IPS-NIHi7 (cell line): Measurements from ENCODE around the gene GAB4.
"Not testable (repeated sequence)": the region's sequence is repeated elsewhere in the genome, so short reads cannot be mapped to it uniquely, and the experiment has no call there.

Source experiments
- DNase-seq: peaks from one replicate; pipeline ENCODE4 v3.0.0; 2012; ENCODE audit warnings: mixed read lengths; ENCODE audit errors: extremely low spot score

GAB4 gene, protein sequence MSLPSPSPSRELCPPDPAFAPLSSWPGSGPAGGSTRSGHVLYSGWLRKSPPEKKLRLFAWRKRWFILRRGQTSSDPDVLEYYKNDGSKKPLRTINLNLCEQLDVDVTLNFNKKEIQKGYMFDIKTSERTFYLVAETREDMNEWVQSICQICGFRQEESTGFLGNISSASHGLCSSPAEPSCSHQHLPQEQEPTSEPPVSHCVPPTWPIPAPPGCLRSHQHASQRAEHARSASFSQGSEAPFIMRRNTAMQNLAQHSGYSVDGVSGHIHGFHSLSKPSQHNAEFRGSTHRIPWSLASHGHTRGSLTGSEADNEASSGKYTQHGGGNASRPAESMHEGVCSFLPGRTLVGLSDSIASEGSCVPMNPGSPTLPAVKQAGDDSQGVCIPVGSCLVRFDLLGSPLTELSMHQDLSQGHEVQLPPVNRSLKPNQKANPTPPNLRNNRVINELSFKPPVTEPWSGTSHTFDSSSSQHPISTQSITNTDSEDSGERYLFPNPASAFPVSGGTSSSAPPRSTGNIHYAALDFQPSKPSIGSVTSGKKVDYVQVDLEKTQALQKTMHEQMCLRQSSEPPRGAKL

GRCh38 chr22:17007852-17008731 is at the start of gene GAB4:
Gene GAB4, minus strand, starts transcription at chr22:17008222. Its CDS starts 108 bp downstream, at chr22:17008114.
- DNase-seq, result no peak

DNA sequence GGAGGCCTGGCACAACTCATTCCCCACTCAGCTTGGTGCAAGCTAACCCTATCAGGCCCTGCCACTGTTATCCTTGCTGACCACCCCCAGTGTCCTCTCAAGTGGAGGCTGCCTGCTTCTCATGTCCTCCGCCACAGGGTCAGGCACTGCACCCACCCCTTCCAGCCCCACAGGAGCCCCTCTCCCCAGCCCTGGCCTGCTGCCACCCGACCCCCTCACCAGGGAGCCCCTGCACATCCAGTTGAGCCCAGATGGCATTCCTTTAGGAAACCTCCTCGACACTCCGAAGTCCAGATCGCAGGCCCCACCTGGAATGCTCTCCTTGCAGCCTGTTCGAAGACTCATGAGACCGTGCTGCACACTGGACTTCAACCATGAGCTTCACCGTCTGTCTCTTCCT is 48.8 kb upstream of the GAB4 start:
- no peak for DNase-seq

- DNase-seq, result no peak
Observed at GRCh38 chr22:17056058-17056457, 48.0 kb upstream of the GAB4 start.

DNA sequence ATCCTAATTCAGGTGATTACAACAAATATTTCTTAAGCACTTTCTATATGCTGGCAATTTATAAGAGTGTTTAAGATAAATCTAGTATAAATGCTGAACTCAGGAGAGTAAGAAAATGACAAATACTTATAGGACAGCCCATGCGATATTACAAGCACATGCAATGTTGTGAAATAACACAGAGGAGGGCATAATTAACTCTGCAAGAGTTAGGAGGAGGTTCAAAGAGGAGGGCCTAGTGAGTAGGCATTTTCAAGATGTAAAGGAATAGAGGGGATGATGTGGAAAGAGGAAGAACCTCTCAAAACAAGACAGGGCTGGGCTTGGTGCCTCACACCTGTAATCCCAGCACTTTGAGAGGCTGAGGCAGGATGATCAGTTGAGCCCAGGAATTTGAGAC is 39.6 kb upstream of the GAB4 start:
- DNase-seq, result no peak

DNA sequence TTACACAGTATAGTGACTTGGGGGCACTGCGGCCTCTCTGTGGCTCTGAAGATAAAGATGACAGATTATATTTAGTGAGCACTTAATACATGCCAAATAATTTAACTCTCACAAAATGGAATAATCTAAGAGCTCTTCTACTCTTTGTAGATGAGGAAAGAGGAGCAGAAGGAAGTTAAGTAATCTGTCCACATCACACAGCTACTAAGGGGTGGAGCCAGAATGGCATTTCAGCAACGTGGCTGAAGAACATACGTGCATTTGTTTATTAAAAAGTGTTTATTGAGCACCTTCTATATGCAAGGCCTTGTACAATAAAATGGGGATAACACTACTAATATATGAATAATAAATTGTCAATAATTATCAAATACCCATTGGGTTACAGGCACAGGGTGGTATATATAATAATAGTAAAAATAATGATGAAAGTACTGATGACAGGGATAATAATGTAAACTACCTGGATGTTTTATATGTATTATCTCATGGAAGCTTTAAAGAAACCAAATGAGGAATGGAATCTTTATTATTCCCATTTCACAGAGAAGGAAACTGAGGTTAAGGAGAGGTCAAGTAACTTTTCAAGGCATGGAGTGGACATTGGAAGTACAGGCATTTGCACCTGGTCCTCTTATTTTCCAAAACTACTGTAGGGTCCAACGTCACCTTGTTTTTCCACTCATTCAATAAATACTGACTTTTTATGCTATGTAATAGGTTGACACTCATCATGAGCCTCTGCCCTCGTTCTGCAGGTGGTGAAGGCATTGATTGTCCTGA is 38.7 kb upstream of the GAB4 start:
- no peak for DNase-seq

GRCh38 chr22:17043521-17043920 is 35.5 kb upstream of the GAB4 start:
- no peak for DNase-seq

GRCh38 chr22:17036842-17037711 is 29.1 kb upstream of the GAB4 start:
- DNase-seq, result not testable (repeated sequence)

GRCh38 chr22:17035976-17036841 is 28.2 kb upstream of the GAB4 start:
- not testable (repeated sequence) for DNase-seq

DNA sequence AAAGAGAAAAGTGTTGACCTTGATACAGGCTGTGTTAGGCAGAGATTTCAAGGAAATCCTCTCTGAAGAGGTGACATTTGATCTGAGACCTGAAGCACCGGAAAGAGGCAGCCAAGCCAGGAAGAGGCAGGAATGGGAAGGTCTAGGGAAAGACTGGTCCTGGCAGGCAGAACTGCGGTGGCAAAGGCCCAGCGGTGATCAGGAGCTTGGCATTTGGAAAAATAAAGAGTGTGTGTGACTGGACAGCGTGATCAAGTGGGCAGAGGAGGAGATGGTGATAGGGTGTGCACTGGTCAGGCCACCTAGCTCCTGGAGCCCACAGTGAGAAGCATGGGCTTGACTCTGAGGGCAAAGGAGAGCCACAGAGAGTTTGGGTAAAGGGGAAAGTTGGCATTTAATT is 27.2 kb upstream of the GAB4 start:
- no peak for DNase-seq

GRCh38 chr22:17034532-17034931 is 26.5 kb upstream of the GAB4 start:
- DNase-seq, result not testable (repeated sequence)

- DNase-seq, result not testable (repeated sequence)
Observed at GRCh38 chr22:17032277-17032676, 24.3 kb upstream of the GAB4 start.

DNA sequence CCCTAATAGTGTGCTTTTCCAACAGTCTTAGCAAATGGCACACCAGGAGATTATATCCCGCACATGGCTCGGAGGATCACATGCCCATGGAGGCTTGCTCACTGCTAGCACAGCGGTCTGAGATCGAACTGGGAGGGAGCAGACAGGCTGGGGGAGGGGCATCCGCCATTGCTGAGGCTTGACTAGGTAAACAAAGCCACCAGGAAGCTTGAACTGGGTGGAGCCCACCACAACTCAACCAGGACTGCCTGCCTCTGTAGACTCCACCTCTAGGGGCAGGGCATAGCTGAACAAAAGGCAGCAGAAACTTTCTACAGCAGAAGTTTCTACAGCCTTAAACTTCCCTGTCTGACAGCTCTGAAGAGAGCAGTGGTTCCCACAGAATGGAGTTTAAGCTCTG is 16.4 kb upstream of the GAB4 start:
- not testable (repeated sequence) for DNase-seq

DNA sequence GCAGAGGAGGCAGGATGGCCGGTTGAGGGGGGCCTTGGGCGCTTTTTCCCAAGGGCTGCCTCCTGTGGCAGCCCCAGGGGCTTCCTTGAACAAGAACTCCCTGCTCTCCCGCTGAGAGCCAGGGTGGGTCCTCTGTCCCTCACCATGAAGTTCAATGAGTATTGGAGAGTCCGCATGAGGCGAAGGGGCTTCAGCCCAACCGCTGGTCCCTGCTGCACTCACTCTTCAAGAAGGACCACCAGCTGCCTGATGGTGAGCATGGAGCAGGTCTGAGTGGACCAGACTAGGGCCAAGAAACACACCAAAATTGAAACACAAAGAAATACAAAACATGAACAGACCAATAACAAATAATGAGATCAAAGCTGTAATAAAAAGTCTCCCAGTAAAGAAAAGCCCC is 7.5 kb upstream of the GAB4 start:
- DNase-seq, result not testable (repeated sequence)

DNA sequence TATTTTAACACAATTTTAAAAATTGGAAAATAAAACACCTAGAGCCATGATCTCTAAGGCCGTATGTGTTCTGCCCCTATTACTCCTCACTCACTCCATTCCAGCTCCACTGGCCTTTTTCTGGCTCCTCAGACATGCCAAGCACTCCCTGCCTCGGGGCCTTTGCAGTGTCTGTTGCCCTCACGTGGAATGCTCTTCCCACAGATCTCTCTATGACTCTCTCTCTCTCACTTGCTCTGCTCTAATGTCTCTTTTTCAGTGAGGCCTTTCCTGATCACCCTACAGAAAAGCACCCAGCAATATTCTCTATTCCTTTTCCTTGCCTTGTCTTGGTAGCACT is 6.0 kb upstream of the GAB4 start:
- DNase-seq, result not testable (repeated sequence)

DNA sequence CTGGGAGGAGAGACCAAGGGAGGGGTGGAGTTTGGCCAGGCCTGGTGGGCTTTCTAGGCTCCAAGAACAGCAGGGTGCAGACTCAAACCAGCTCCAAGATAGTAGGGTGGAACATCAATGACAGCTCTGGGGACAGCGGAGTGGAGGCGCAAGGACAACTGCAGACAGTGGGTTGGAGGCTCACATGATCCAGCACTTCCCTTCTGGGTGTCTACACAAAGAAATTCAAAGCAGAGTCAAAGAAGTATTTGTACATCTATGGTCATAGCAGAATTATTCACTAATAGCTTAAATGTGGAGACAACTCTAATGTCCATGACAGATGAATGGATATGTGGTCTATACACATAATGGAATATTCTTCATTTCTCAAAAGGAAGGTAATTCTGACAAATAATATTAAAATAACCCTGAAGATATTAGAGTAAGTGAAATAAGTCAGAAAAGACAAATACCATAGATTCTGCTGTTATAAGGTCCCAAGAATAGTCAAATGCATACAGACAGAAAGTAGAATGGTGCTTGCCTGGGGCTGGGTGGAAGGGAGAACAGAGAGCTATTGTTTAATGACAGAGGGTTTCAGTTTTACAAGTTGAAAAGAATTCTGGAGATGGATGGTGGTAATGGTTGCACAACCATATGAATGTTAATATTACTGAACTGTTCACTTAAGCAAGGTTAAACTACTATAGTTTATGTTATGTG is 5.5 kb upstream of the GAB4 start:
- DNase-seq, result no peak

DNA sequence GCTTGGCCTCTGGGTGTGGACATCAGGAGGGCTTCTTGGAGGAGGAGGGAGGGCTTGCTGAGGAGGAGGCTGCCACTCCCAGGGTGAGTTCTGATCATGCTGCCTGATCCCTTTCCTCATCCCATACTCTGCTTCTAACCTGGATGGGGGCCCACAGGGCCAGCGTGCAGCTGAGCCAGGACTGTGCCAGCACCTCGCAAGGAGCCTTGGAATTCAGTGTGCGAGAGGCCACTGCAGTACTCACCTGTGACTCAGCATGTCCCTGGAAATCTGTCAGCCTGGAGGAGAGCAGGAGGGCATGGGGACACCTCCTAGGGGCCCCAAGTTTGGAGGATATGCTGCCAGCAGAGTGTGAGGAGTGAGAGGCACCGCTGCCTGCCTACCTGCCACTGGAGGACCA is 4.2 kb upstream of the GAB4 start:
- DNase-seq, result no peak

DNA sequence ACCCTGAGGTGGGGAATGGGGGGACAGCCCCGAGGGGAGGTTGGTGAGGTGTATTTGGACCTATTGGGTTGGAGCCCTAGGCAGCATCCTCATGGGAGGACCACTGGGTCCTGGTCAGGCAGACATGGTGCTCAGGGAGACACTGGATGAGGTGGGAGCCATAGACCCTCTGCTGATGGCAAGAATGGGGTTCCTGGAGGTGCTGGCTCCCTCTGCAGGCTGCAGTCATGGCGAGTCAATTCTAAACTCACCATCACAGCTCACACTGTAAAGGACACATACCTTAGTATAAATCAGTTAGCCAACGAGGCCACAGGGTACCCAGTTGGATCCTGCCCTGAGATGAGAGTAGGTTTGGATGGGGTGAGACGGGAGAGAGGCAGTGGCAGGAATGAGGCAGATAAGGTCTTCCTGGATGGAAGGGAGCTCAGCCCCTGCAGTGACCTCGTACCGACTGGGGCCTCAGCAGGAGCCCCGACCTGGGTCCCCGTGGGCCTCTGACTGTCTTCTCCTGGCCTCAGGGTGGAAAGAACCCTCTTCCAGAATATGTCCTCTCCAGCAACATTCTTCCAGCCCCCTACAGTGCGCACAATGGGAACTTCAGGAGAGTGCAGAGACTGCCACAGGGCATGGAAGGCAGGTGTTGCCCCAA is 1.7 kb upstream of the GAB4 start:
- DNase-seq, result no peak

DNA sequence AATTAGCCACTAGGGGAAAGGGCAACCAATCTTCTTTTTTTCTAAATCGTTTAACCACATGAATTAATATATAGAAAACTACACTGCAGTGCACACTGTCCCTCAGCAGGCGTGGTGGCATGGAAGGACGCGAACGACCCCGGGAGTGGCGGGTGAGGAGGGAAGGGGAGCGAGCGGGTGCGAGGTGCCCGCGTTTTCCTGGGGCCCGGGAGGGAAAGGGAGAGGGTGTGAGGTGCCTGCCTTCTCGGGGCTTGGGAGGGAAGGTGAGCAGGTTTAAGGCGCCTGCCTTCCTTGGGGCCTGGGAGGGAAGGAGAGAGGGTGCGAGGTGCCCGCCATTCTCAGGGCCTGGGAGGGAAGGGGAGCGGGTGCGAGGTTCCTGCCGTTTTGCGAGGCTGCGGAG is 765 bp downstream of the GAB4 start:
- DNase-seq, result no peak

GRCh38 chr22:16989915-16990314 is 18.1 kb downstream of the GAB4 start:
- DNase-seq, result no peak
